OCI-LY1 (cell line): ENCODE data around the gene ANO2.

Experiments used
- H2AFZ ChIP-seq: fragments of 200-600 bp; sonication (generic), shearing (Covaris generic); 2 replicates; pipeline ENCODE4 v1.6.0; 2014; ENCODE audit warnings: antibody characterized with exemption, mild to moderate bottlenecking, low read length
- H3F3A ChIP-seq: fragments of 200-600 bp; sonication (generic), shearing (Covaris generic); 2 replicates; pipeline ENCODE4 v1.6.0; 2014; ENCODE audit warnings: mild to moderate bottlenecking, antibody characterized with exemption, low read length, moderate library complexity; ENCODE audit not compliant: insufficient read depth
- H3K27ac ChIP-seq: fragments of 200-600 bp; sonication (generic); 2 replicates; pipeline ENCODE4 v1.5.1; 2014; ENCODE audit warnings: low read length, mixed run types, mild to moderate bottlenecking, low read depth; ENCODE audit not compliant: poor library complexity, severe bottlenecking
- H3K27me3 ChIP-seq: fragments of 200-600 bp; sonication (generic); 2 replicates; pipeline ENCODE4 v1.6.0; 2014; ENCODE audit warnings: antibody characterized with exemption, mild to moderate bottlenecking, low read length, moderate library complexity; ENCODE audit not compliant: insufficient read depth
- H3K36me3 ChIP-seq: fragments of 200-600 bp; sonication (generic); 2 replicates; pipeline ENCODE4 v1.6.1; 2014; ENCODE audit warnings: mild to moderate bottlenecking, antibody characterized with exemption, low read length, moderate library complexity, mixed read lengths; ENCODE audit not compliant: insufficient read depth
- H3K4me1 ChIP-seq: fragments of 200-600 bp; sonication (generic); 2 replicates; pipeline ENCODE4 v1.5.1; 2014; ENCODE audit warnings: mild to moderate bottlenecking, low read length, moderate library complexity; ENCODE audit not compliant: insufficient read depth, severe bottlenecking
- H3K4me2 ChIP-seq: fragments of 200-600 bp; sonication (generic), shearing (Covaris generic); 2 replicates; pipeline ENCODE4 v1.6.1; 2014; ENCODE audit warnings: low read length
- H3K4me3 ChIP-seq: fragments of 200-600 bp; sonication (generic); 2 replicates; pipeline ENCODE4 v1.5.1; 2014; ENCODE audit warnings: low read length, low read depth, mild to moderate bottlenecking, mixed read lengths; ENCODE audit not compliant: poor library complexity, severe bottlenecking
- H3K79me2 ChIP-seq: fragments of 200-600 bp; shearing (Covaris generic); 2 replicates; pipeline ENCODE4 v1.6.1; 2016; ENCODE audit warnings: mixed run types, low read length, mixed read lengths; ENCODE audit not compliant: insufficient read depth
- H3K9ac ChIP-seq: fragments of 200-600 bp; sonication (generic), shearing (Covaris generic); 2 replicates; pipeline ENCODE4 v1.6.1; 2014; ENCODE audit warnings: mild to moderate bottlenecking, low read length, mixed read lengths
- H3K9me2 ChIP-seq: fragments of 200-600 bp; sonication (generic), shearing (Covaris generic); 2 replicates; pipeline ENCODE4 v1.6.1; 2014; ENCODE audit warnings: low read depth, mild to moderate bottlenecking, low read length, mixed read lengths
- H3K9me3 ChIP-seq: fragments of 200-600 bp; shearing (Covaris generic); 2 replicates; pipeline ENCODE4 v1.6.1; 2014; ENCODE audit warnings: low read length, mixed read lengths
- H4K20me1 ChIP-seq: fragments of 200-600 bp; sonication (generic), shearing (Covaris generic); 2 replicates; pipeline ENCODE4 v1.6.0; 2016; ENCODE audit warnings: mild to moderate bottlenecking, low read length; ENCODE audit not compliant: insufficient read depth
- EZH2 ChIP-seq: fragments of 200-600 bp; sonication (generic), shearing (Covaris generic); IDR thresholded peaks from 2 replicates; pipeline ENCODE4 v1.8.0; 2017; ENCODE audit warnings: borderline replicate concordance, mixed run types, mild to moderate bottlenecking, antibody characterized with exemption, low read length, moderate library complexity, mixed read lengths
- TF ChIP-seq, protein P1 (sequence below): fragments of 200-600 bp; sonication (generic), shearing (Covaris generic); IDR thresholded peaks from 2 replicates; pipeline ENCODE4 v1.5.1; 2017; ENCODE audit warnings: mild to moderate bottlenecking, antibody characterized with exemption, low read length, moderate library complexity, mixed read lengths

ANO2 gene

DNA sequence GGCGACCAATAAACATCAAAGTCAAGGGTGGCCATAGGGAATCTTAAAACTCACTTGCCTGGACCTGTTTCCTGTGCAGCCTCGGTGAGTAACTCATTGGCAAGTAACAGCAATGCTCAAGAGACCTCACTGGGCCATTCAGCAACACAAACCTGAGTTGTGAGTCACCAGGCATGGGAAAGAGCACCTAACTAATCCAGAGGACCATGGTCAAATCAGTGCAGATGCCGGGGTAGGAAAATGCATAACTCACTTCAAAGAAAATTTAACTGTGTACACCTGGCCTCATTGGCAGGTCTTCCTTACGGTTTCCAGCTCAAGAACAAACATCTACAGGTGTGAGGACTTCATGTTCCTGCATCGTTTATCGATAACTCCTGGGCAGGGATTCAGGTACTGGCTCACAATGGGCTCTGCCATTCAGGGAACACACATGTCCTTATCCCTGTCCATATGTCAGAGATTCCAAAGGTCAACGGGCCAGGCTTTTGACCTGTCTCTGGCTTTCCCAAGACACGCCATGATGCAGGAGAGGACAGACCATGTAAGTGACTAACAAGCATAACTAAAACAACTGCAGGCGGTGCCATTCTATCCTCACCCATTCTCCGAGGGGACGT is 211.8 kb downstream of the ANO2 start:
- Histone ChIP-seq H3K4me2 (no peak overlapping the region), H3F3A (no peaks in the 10 kb centered on the region), H3K4me1 (no peaks in the 10 kb centered on the region), H3K79me2 (no peaks in the 10 kb centered on the region), H3K4me3 (no peak overlapping the region), H3K36me3 (no peaks in the 10 kb centered on the region), H3K27ac (no peak overlapping the region), H3K27me3 (no peaks in the 10 kb centered on the region), H2AFZ (no peak overlapping the region), H3K9me2 (no peaks in the 10 kb centered on the region), H3K9ac (no peak overlapping the region), H3K9me3 (no peaks in the 10 kb centered on the region), H4K20me1 (no peaks in the 10 kb centered on the region)
- TF ChIP-seq, protein P1, sequence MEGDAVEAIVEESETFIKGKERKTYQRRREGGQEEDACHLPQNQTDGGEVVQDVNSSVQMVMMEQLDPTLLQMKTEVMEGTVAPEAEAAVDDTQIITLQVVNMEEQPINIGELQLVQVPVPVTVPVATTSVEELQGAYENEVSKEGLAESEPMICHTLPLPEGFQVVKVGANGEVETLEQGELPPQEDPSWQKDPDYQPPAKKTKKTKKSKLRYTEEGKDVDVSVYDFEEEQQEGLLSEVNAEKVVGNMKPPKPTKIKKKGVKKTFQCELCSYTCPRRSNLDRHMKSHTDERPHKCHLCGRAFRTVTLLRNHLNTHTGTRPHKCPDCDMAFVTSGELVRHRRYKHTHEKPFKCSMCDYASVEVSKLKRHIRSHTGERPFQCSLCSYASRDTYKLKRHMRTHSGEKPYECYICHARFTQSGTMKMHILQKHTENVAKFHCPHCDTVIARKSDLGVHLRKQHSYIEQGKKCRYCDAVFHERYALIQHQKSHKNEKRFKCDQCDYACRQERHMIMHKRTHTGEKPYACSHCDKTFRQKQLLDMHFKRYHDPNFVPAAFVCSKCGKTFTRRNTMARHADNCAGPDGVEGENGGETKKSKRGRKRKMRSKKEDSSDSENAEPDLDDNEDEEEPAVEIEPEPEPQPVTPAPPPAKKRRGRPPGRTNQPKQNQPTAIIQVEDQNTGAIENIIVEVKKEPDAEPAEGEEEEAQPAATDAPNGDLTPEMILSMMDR: no peak
- no peak for TF ChIP-seq EZH2

DNA sequence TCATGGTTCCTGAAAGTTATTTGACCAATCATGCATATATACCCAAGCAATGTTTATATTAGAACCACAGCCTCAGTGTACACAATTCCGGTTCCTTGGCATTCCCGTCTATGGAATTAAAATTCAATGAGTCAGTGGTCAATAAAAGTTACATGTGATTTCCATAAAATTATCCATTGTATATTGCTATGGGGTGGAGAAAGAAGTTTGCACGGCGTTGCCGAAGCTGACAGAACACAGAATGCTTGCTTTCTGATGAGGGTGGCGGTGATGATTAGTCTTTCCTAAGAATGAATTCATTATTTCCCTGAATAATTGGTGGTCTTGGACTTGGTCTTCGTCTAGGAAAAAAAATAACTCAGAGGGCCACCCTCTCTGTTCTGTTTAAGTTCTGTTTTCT is 214.1 kb downstream of the ANO2 start:
- H3K4me2 ChIP-seq: no peak overlapping the region
- H3K9me2 ChIP-seq: no peaks in the 10 kb centered on the region
- no peak overlapping the region for H3K9ac ChIP-seq
- no peaks in the 10 kb centered on the region for H3K4me1 ChIP-seq
- H3F3A ChIP-seq: no peaks in the 10 kb centered on the region
- H4K20me1 ChIP-seq: no peaks in the 10 kb centered on the region
- no peaks in the 10 kb centered on the region for H3K79me2 ChIP-seq
- TF ChIP-seq, protein P1: no peak
- TF ChIP-seq EZH2: no peak
- no peaks in the 10 kb centered on the region for H3K36me3 ChIP-seq
- H3K4me3 ChIP-seq: no peak overlapping the region
- H3K27me3 ChIP-seq: no peaks in the 10 kb centered on the region
- H3K9me3 ChIP-seq: no peaks in the 10 kb centered on the region
- H2AFZ ChIP-seq: no peak overlapping the region
- H3K27ac ChIP-seq: no peak overlapping the region

DNA sequence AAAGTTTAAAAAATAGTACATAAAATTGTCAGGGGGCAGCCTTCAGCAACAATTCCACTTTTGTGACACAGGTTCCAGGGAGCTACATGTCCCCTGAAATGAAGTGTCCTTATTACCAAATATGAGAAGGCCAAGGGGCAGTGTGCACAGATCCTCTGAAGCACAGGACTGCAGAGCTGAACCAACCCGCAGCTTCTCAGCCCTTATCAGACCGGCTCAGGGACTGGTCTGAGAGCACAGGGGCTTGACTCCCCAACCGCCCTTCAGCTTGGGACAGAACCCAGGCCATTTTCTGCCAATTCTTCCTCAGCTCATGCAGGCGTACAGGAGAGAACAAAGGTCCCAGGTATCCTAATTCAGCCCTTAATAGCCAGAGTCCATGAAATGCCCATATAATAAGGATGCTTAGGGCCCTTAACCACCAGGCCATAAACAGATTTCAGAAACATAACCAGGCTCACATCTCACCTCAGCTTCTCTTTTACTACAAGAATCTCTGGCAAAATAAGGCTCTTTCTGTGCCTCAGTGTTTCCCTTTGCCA is 221.3 kb downstream of the ANO2 start:
- H3K27me3 ChIP-seq: no peaks in the 10 kb centered on the region
- H4K20me1 ChIP-seq: no peaks in the 10 kb centered on the region
- H3K4me3 ChIP-seq: no peak overlapping the region
- TF ChIP-seq, protein P1: no peak
- TF ChIP-seq EZH2: no peak
- H3K79me2 ChIP-seq: no peaks in the 10 kb centered on the region
- no peak overlapping the region for H3K4me2 ChIP-seq
- H3K9ac ChIP-seq: no peak overlapping the region
- H3F3A ChIP-seq: no peaks in the 10 kb centered on the region
- H2AFZ ChIP-seq: no peak overlapping the region
- H3K36me3 ChIP-seq: no peaks in the 10 kb centered on the region
- H3K9me3 ChIP-seq: no peaks in the 10 kb centered on the region
- no peak overlapping the region for H3K27ac ChIP-seq
- H3K4me1 ChIP-seq: no peaks in the 10 kb centered on the region
- no peaks in the 10 kb centered on the region for H3K9me2 ChIP-seq
